NT2/D1 (cell line): Measurements from ENCODE around the gene ARL11.

ENCODE experiments used
- SUZ12 ChIP-seq: IDR thresholded peaks from 2 replicates; pipeline ENCODE4 v1.6.1; 2011; ENCODE audit not compliant: insufficient read length, insufficient read depth; ENCODE audit errors: extremely low read depth
- YY1 ChIP-seq: IDR thresholded peaks from 2 replicates; pipeline ENCODE4 v1.6.1; 2011; ENCODE audit not compliant: insufficient read length, insufficient read depth
- ZNF274 ChIP-seq: IDR thresholded peaks from 2 replicates; pipeline ENCODE4 v1.6.1; 2011; ENCODE audit warnings: mild to moderate bottlenecking, low read depth, low read length

DNA sequence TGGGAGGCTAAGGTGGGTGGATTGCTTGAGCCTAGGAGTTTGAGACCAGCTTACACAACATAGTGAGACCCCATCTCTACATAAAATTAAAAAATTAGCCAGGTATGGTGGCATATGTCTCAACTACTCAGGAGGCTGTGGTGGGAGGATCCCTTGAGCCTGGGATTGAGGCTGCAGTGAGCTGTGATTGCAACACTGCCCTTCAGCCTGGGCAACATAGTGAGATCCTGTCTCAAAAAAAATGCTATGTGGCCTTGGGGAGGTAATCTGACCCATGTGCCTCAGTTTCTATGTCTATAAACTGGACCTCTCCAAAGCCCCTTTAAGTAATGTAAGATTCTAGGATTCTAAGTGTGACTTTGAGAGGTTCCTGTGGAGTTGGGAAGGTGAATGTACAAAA is 25.2 kb downstream of the ARL11 start:
- no peak for TF ChIP-seq ZNF274
- no peak for TF ChIP-seq SUZ12
- no peak for TF ChIP-seq YY1
